Endothelial cell of umbilical vein (primary cell): ENCODE measurements around the gene RNF187. TPM values are rescaled to one million over a fixed set of nuclear protein-coding genes. Genes with fewer than 3 reads are reported as not detected.

Experiments used
- BruUV-seq: library from RNA; stranded (reverse); fragments of 400-500 nt; replicated peaks from 2 replicates; lab custom pipeline; 2021; lab: Mats Ljungman, UMichigan
- CTCF ChIA-PET: fragments of 300-600, 350-600 bp; sonication (Branson Sonifier 250); formaldehyde crosslinking; loops from one replicate; lab custom pipeline; 2021; ENCODE audit warnings: antibody characterized with exemption, inconsistent platforms; lab: Charles Lee
- POLR2A ChIA-PET: fragments of 300-600, 350-600 bp; sonication (Branson Sonifier 250); formaldehyde crosslinking; loops from one replicate; lab custom pipeline; 2021; ENCODE audit warnings: antibody characterized with exemption, inconsistent platforms; lab: Charles Lee
- DNase-seq: peaks from one replicate; pipeline ENCODE4 v3.0.0-alpha.2; 2011; ENCODE audit warnings: low read depth, low spot score
- FAIRE-seq: peaks from 2 replicates; lab custom pipeline; 2011; peaks lifted over from hg19 to GRCh38; lab: Jason Lieb, UNC
- H2AFZ ChIP-seq: 2 replicates; pipeline ENCODE4 v1.6.0; 2012; ENCODE audit warnings: low read depth, low read length, control low read depth, inconsistent platforms
- H3K27ac ChIP-seq: 2 replicates; pipeline ENCODE4 v1.5.1; 2011; ENCODE audit warnings: low read depth, mild to moderate bottlenecking, control low read depth, low read length, moderate library complexity; ENCODE audit not compliant: insufficient read depth
- H3K27me3 ChIP-seq, 2 experiments: 2 replicates each; pipeline versions ENCODE4 v1.6.0 to v1.6.1; 2011; ENCODE audit warnings: low read length in 2 of 2, mixed read lengths in 1 of 2; ENCODE audit not compliant: control insufficient read depth in 2 of 2, insufficient read depth in 2 of 2
- H3K36me3 ChIP-seq, 2 experiments: 2 replicates in 1 of 2; 3 replicates in 1 of 2; pipeline ENCODE4 v1.5.1; 2011; ENCODE audit warnings: low read length in 2 of 2, mild to moderate bottlenecking in 1 of 2, moderate library complexity in 1 of 2; ENCODE audit not compliant: control insufficient read depth in 2 of 2, insufficient read depth in 2 of 2; ENCODE audit errors: extremely low read depth in 1 of 2
- H3K4me1 ChIP-seq: 3 replicates; pipeline ENCODE4 v1.5.1; 2011; ENCODE audit warnings: mild to moderate bottlenecking, low read length; ENCODE audit not compliant: control insufficient read depth, insufficient read depth; ENCODE audit errors: extremely low read depth
- H3K4me2 ChIP-seq: 2 replicates; pipeline ENCODE4 v1.6.1; 2011; ENCODE audit warnings: low read length, control low read depth, mixed read lengths; ENCODE audit not compliant: insufficient read depth
- H3K4me3 ChIP-seq, 3 experiments: fragments of 200-600 bp in 1 of 3; sonication (generic), shearing (Covaris generic) in 1 of 3; replicated peaks in 1 of 3; 2 replicates each; pipeline ENCODE4 v1.5.1; 2011 to 2016; ENCODE audit warnings: control low read depth in 3 of 3, low read length in 3 of 3, mild to moderate bottlenecking in 2 of 3, inconsistent platforms in 1 of 3, low read depth in 1 of 3, moderate library complexity in 1 of 3; ENCODE audit not compliant: insufficient read depth in 1 of 3
- H3K79me2 ChIP-seq: 2 replicates; pipeline ENCODE4 v1.6.0; 2012; ENCODE audit warnings: low read length, inconsistent platforms; ENCODE audit not compliant: control insufficient read depth, insufficient read depth
- H3K9ac ChIP-seq: replicated peaks from 2 replicates; pipeline ENCODE3; 2011; ENCODE audit warnings: low read length, control low read depth; ENCODE audit not compliant: insufficient read depth; ENCODE audit errors: extremely low read depth
- H3K9me1 ChIP-seq: replicated peaks from 3 replicates; pipeline ENCODE4 v1.6.0; 2011; ENCODE audit warnings: mild to moderate bottlenecking, low read length; ENCODE audit not compliant: control insufficient read depth, insufficient read depth; ENCODE audit errors: extremely low read depth
- H3K9me3 ChIP-seq: replicated peaks from 2 replicates; pipeline ENCODE4 v1.5.1; 2012; ENCODE audit warnings: low read length, inconsistent platforms; ENCODE audit not compliant: control insufficient read depth, insufficient read depth
- H4K20me1 ChIP-seq: replicated peaks from 2 replicates; pipeline ENCODE3; 2011; ENCODE audit warnings: mild to moderate bottlenecking, low read length; ENCODE audit not compliant: control insufficient read depth, insufficient read depth; ENCODE audit errors: extremely low read depth
- EZH2 ChIP-seq: IDR thresholded peaks from 2 replicates; pipeline ENCODE4 v1.6.1; 2012; ENCODE audit warnings: borderline replicate concordance, low read depth, mild to moderate bottlenecking, moderate library complexity, low read length, inconsistent platforms; ENCODE audit not compliant: severe bottlenecking
- FOS ChIP-seq: IDR thresholded peaks from 2 replicates; pipeline ENCODE4 v1.6.1; 2011; ENCODE audit warnings: mild to moderate bottlenecking, low read length, moderate library complexity, borderline replicate concordance; ENCODE audit not compliant: insufficient read depth
- GATA2 ChIP-seq: IDR thresholded peaks from 2 replicates; pipeline ENCODE4 v1.7.0; 2011; ENCODE audit warnings: low read depth, mild to moderate bottlenecking, moderate library complexity, mixed read lengths, low read length; ENCODE audit not compliant: insufficient read length, insufficient read depth
- JUN ChIP-seq: IDR thresholded peaks from 2 replicates; pipeline ENCODE4 v1.6.1; 2011; ENCODE audit warnings: borderline replicate concordance, low read depth; ENCODE audit not compliant: insufficient read length, insufficient read depth
- MYC ChIP-seq: IDR thresholded peaks from one replicate; pipeline ENCODE4 v1.6.1; 2011; ENCODE audit warnings: mild to moderate bottlenecking, low read depth, low read length
- POLR2A ChIP-seq: IDR thresholded peaks from 2 replicates; pipeline ENCODE4 v1.6.1; 2012; ENCODE audit warnings: low read depth, mild to moderate bottlenecking, control low read depth, low read length
- POLR2AphosphoS5 ChIP-seq: IDR thresholded peaks from 2 replicates; pipeline ENCODE4 v1.6.1; 2012; ENCODE audit warnings: low read depth, mild to moderate bottlenecking, control low read depth, low read length, moderate library complexity; ENCODE audit not compliant: insufficient read depth
- dilution Hi-C: fragments of 300-500 bp; cut with MboI; formaldehyde crosslinking; loops from one replicate; pipeline ENCODE4 v1.15.0; 2019; ENCODE audit warnings: low sequenced_read_pairs; ENCODE audit not compliant: extremely low pct_ligation_motif_present
- intact Hi-C: fragments of 100-400 bp; cut with micrococcal nuclease; formaldehyde crosslinking; loops from one replicate; pipeline ENCODE4 v1.10.0; 2022
- polyA plus RNA-seq, 4 experiments: library from polyadenylated mRNA; depleted of rRNA in 3 of 4; stranded (reverse) in 3 of 4; unstranded in 1 of 4; fragments of >200 nt; gene quantifications; 2 replicates each; pipeline versions ENCODE4 v1.2.1 to v1.2.3, GENCODE V29; 2011 to 2012; ENCODE audit warnings: missing spikeins in 1 of 4
- total RNA-seq: library from RNA; stranded (reverse); gene quantifications from 2 replicates; pipeline ENCODE4 v1.2.3, GENCODE V29; 2021
- TF ChIP-seq, protein P1 (sequence below): IDR thresholded peaks from 2 replicates; pipeline ENCODE4 v1.6.1; 2011; ENCODE audit not compliant: insufficient read depth, insufficient read length
- TF ChIP-seq, protein P2 (sequence below), 2 donors: IDR thresholded peaks; 1 replicate in 1 of 2; 2 replicates in 1 of 2; pipeline ENCODE4 v1.5.1; 2011; ENCODE audit warnings: low read length in 2 of 2, mild to moderate bottlenecking in 2 of 2, moderate library complexity in 2 of 2, control low read depth in 1 of 2, inconsistent platforms in 1 of 2, low read depth in 1 of 2; ENCODE audit not compliant: insufficient read depth in 1 of 2; ENCODE audit errors: extremely low read depth in 1 of 2

The RNF187 gene
- total and polyA plus RNA-seq, 2 donors (not counting 3 experiments of a cell fraction or from before 2014, with no cell fraction given) = 48.0 to 86.4 TPM

DNA sequence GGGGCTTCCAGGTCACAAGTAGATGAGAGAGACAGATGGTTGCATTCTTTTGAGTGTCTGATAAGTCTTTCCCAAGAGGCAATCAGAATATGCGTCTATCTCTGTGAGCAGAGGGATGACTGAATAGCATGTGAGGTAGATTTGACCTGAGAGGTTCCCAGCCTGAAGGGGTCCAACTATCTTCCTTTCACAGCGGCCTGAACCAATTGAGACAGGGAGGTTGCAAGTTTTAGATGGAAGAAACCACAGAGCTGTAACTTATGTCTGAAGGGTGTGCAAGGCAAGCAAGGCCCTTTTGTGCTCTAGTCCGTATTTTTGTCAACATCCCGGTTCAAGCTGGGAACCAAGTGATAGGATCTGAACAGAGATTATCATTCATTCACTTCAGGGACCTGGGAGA lies 9.9 kb upstream of the RNF187 start:
- DNase-seq (no peak), FAIRE-seq (no peak)
- BruUV-seq = no TSS peak
- H3K4me3 ChIP-seq = no peak overlapping the region
- ChIA-PET POLR2A (no interaction called here), CTCF (interaction anchor here (1.4 kb wide), 1 partner anchor 13 kb away, joined by 5 read pairs; no protein-coding TSS in a partner anchor)
- dilution Hi-C loops = no loop called here
- no peak overlapping the region for H2AFZ ChIP-seq
- TF ChIP-seq POLR2A = no peak
- TF ChIP-seq, protein P1, sequence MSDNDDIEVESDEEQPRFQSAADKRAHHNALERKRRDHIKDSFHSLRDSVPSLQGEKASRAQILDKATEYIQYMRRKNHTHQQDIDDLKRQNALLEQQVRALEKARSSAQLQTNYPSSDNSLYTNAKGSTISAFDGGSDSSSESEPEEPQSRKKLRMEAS = no peak
- TF ChIP-seq JUN = no peak
- TF ChIP-seq POLR2AphosphoS5 = no peak
- TF ChIP-seq GATA2 = no peak
- no peak for TF ChIP-seq MYC
- TF ChIP-seq FOS = no peak
- no peak for TF ChIP-seq EZH2
- TF ChIP-seq, protein P2, sequence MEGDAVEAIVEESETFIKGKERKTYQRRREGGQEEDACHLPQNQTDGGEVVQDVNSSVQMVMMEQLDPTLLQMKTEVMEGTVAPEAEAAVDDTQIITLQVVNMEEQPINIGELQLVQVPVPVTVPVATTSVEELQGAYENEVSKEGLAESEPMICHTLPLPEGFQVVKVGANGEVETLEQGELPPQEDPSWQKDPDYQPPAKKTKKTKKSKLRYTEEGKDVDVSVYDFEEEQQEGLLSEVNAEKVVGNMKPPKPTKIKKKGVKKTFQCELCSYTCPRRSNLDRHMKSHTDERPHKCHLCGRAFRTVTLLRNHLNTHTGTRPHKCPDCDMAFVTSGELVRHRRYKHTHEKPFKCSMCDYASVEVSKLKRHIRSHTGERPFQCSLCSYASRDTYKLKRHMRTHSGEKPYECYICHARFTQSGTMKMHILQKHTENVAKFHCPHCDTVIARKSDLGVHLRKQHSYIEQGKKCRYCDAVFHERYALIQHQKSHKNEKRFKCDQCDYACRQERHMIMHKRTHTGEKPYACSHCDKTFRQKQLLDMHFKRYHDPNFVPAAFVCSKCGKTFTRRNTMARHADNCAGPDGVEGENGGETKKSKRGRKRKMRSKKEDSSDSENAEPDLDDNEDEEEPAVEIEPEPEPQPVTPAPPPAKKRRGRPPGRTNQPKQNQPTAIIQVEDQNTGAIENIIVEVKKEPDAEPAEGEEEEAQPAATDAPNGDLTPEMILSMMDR (IDR thresholded peaks at IDR 0.05; ENCODE audit: extremely low read depth in 1 of 2, insufficient read depth in 1 of 2, low read depth in 1 of 2, low read length in 2 of 2) = no peak
- H3K4me2 ChIP-seq = no peak overlapping the region
- no peak overlapping the region for H3K9ac ChIP-seq
- no peaks in the 10 kb centered on the region for H3K9me1 ChIP-seq
- H4K20me1 ChIP-seq = no peaks in the 10 kb centered on the region
- intact Hi-C loops = no loop called here
- H3K79me2 ChIP-seq = no peaks in the 10 kb centered on the region
- H3K36me3 ChIP-seq = no peaks in the 10 kb centered on the region
- no peak overlapping the region for H3K27ac ChIP-seq
- no peaks in the 10 kb centered on the region for H3K27me3 ChIP-seq
- H3K9me3 ChIP-seq = no peaks in the 10 kb centered on the region
- H3K4me1 ChIP-seq = peaks cover 21% of the 10 kb centered on the region
